H9 (cell line): ENCODE results near the gene GALNT7. TPM values are rescaled to one million over a fixed set of nuclear protein-coding genes. Genes with fewer than 3 reads are reported as not detected.

Experiments used
- DNase-seq: peaks from one replicate; pipeline ENCODE4 v3.0.0-alpha.2; 2017
- H2AFZ ChIP-seq: one replicate; pipeline ENCODE4 v1.6.1; 2013; ENCODE audit warnings: mild to moderate bottlenecking, low read length, control low read depth, moderate library complexity
- H2AK5ac ChIP-seq: 2 replicates; pipeline ENCODE4 v1.6.1; 2013; ENCODE audit warnings: low read length, control low read depth, mixed read lengths; ENCODE audit not compliant: insufficient read length
- H2BK120ac ChIP-seq: one replicate; pipeline ENCODE4 v1.6.1; 2013; ENCODE audit warnings: low read depth, mild to moderate bottlenecking, low read length, control low read depth, inconsistent platforms; ENCODE audit not compliant: poor library complexity, severe bottlenecking
- H2BK12ac ChIP-seq: 2 replicates; pipeline ENCODE4 v1.6.1; 2013; ENCODE audit warnings: low read length, control low read depth, mixed read lengths, low read depth; ENCODE audit not compliant: insufficient read length
- H2BK15ac ChIP-seq: 2 replicates; pipeline ENCODE4 v1.6.1; 2013; ENCODE audit warnings: low read depth, low read length, control low read depth
- H2BK20ac ChIP-seq: one replicate; pipeline ENCODE4 v1.6.1; 2013; ENCODE audit warnings: low read depth, mild to moderate bottlenecking, low read length, control low read depth, inconsistent platforms; ENCODE audit not compliant: poor library complexity, severe bottlenecking
- H2BK5ac ChIP-seq: 2 replicates; pipeline ENCODE4 v1.6.1; 2013; ENCODE audit warnings: low read length, control low read depth, mixed read lengths; ENCODE audit not compliant: insufficient read length
- H3K14ac ChIP-seq: 2 replicates; pipeline ENCODE4 v1.6.1; 2013; ENCODE audit warnings: low read length, control low read depth; ENCODE audit not compliant: insufficient read depth
- H3K18ac ChIP-seq: 2 replicates; pipeline ENCODE4 v1.6.1; 2013; ENCODE audit warnings: low read depth, mild to moderate bottlenecking, mixed read lengths, low read length, control low read depth; ENCODE audit not compliant: insufficient read length
- H3K23ac ChIP-seq: 2 replicates; pipeline ENCODE4 v1.6.1; 2013; ENCODE audit warnings: low read length, control low read depth, mixed read lengths, low read depth; ENCODE audit not compliant: insufficient read length
- H3K23me2 ChIP-seq: 2 replicates; pipeline ENCODE4 v1.6.1; 2013; ENCODE audit warnings: low read depth, mild to moderate bottlenecking, mixed read lengths, low read length, control low read depth; ENCODE audit not compliant: insufficient read length, poor library complexity, severe bottlenecking
- H3K27ac ChIP-seq: 2 replicates; pipeline ENCODE4 v1.5.1; 2013; ENCODE audit warnings: low read length, control low read depth, mixed read lengths, low read depth; ENCODE audit not compliant: insufficient read length
- H3K27me3 ChIP-seq: 2 replicates; pipeline ENCODE4 v1.6.1; 2013; ENCODE audit warnings: low read length, control low read depth, inconsistent platforms; ENCODE audit not compliant: insufficient read depth
- H3K4ac ChIP-seq: 2 replicates; pipeline ENCODE4 v1.6.1; 2013; ENCODE audit warnings: low read depth, mild to moderate bottlenecking, control low read depth, inconsistent platforms, low read length, moderate library complexity
- H3K4me1 ChIP-seq: 2 replicates; pipeline ENCODE4 v1.6.1; 2013; ENCODE audit warnings: low read length, control low read depth, inconsistent platforms; ENCODE audit not compliant: insufficient read depth
- H3K4me2 ChIP-seq: 2 replicates; pipeline ENCODE4 v1.6.1; 2013; ENCODE audit warnings: low read length, control low read depth, mixed read lengths; ENCODE audit not compliant: insufficient read length, insufficient read depth
- H3K56ac ChIP-seq: 2 replicates; pipeline ENCODE4 v1.6.1; 2013; ENCODE audit warnings: low read depth, mild to moderate bottlenecking, mixed read lengths, low read length, control low read depth; ENCODE audit not compliant: insufficient read length
- H3K79me1 ChIP-seq: 2 replicates; pipeline ENCODE4 v1.6.1; 2013; ENCODE audit warnings: low read depth, mild to moderate bottlenecking, moderate library complexity, low read length, control low read depth, inconsistent platforms; ENCODE audit not compliant: insufficient read depth, poor library complexity, severe bottlenecking
- H3K79me2 ChIP-seq: 2 replicates; pipeline ENCODE4 v1.6.1; 2013; ENCODE audit warnings: low read length, control low read depth, inconsistent platforms; ENCODE audit not compliant: insufficient read depth
- H3K9ac ChIP-seq: 2 replicates; pipeline ENCODE4 v1.6.1; 2013; ENCODE audit warnings: low read length, control low read depth, mixed read lengths; ENCODE audit not compliant: insufficient read length; ENCODE audit errors: extremely low read depth
- H3K9me3 ChIP-seq: one replicate; pipeline ENCODE4 v1.6.1; 2013; ENCODE audit warnings: low read depth, low read length, inconsistent platforms; ENCODE audit not compliant: control insufficient read depth
- H3T11ph ChIP-seq: one replicate; pipeline ENCODE4 v1.6.1; 2013; ENCODE audit warnings: mild to moderate bottlenecking, low read length, control low read depth, inconsistent platforms
- H4K20me1 ChIP-seq: one replicate; pipeline ENCODE4 v1.6.1; 2013; ENCODE audit not compliant: control insufficient read depth, insufficient read length, insufficient read depth
- H4K5ac ChIP-seq: 2 replicates; pipeline ENCODE4 v1.6.1; 2013; ENCODE audit warnings: low read depth, mild to moderate bottlenecking, mixed read lengths, low read length, control low read depth; ENCODE audit not compliant: insufficient read length
- H4K8ac ChIP-seq: replicated peaks from 2 replicates; pipeline ENCODE4 v1.6.1; 2013; ENCODE audit warnings: low read length, control low read depth, mixed read lengths, low read depth; ENCODE audit not compliant: insufficient read length
- H4K91ac ChIP-seq: 2 replicates; pipeline ENCODE4 v1.6.1; 2013; ENCODE audit warnings: low read depth, mild to moderate bottlenecking, moderate library complexity, mixed read lengths, low read length, control low read depth; ENCODE audit not compliant: insufficient read length
- H3K27ac Mint-ChIP-seq, 3 experiments: 2 replicates in 2 of 3; 3 replicates in 1 of 3; pipeline ENCODE4 v1.8.0; 2020 to 2021; ENCODE audit warnings: mixed read lengths in 3 of 3, mild to moderate bottlenecking in 1 of 3, moderate library complexity in 1 of 3
- H3K27me3 Mint-ChIP-seq: 2 replicates; pipeline ENCODE4 v1.8.0; 2021; ENCODE audit warnings: low read depth, mild to moderate bottlenecking, moderate library complexity, mixed read lengths
- H3K36me3 Mint-ChIP-seq, 3 experiments: 2 replicates in 2 of 3; 3 replicates in 1 of 3; pipeline ENCODE4 v1.8.0; 2020 to 2021; ENCODE audit warnings: low read depth in 3 of 3, mixed read lengths in 3 of 3; ENCODE audit not compliant: insufficient read depth in 1 of 3
- H3K4me1 Mint-ChIP-seq, 2 experiments: 2 replicates each; pipeline ENCODE4 v1.8.0; 2020; ENCODE audit warnings: mixed read lengths in 2 of 2
- H3K4me3 Mint-ChIP-seq, 2 experiments: 2 replicates in 1 of 2; 3 replicates in 1 of 2; pipeline ENCODE4 v1.8.0; 2020 to 2021; ENCODE audit warnings: mild to moderate bottlenecking in 2 of 2, mixed read lengths in 2 of 2, moderate library complexity in 1 of 2
- H3K9me3 Mint-ChIP-seq, 2 experiments: 2 replicates in 1 of 2; 3 replicates in 1 of 2; pipeline ENCODE4 v1.8.0; 2020; ENCODE audit warnings: mild to moderate bottlenecking in 2 of 2, mixed read lengths in 2 of 2, moderate library complexity in 1 of 2
- CTCF ChIP-seq: fragments of 200-600 bp; sonication (generic); conservative IDR thresholded peaks from 3 replicates; pipeline ENCODE4 v1.8.0; 2021; ENCODE audit warnings: antibody characterized with exemption, mild to moderate bottlenecking
- WGBS: extraction: QIAGEN DNeasy Blood & Tissue Kit; methylation state at CpG from one replicate; pipeline ENCODE4 v1.1.7; 2013; ENCODE audit warnings: missing lambda C conversion rate, low lambda C conversion rate, mixed read lengths; ENCODE audit not compliant: insufficient read length; ENCODE audit errors: extremely low coverage; 5-methylcytosine and 5-hydroxymethylcytosine counted together
- total RNA-seq: library from RNA; stranded (reverse); gene quantifications from 2 replicates; pipeline ENCODE4 v1.2.1, GENCODE V29; 2021

GALNT7 gene
- total RNA-seq, 1 experiment from 2014 or later: 57.3 TPM

- Histone ChIP-seq H3K79me2 (peaks cover 5% of the 10 kb centered on the region; the same call in 1 of the 2 replicates), H3K79me1 (peaks cover 7% of the 10 kb centered on the region), H2BK20ac (no peak overlapping the region), H2BK5ac (no peak overlapping the region), H4K91ac (no peak overlapping the region), H4K5ac (no peak overlapping the region), H3K27ac (no peak overlapping the region), H3K56ac (no peak overlapping the region), H2BK12ac (no peak overlapping the region), H2BK120ac (no peak overlapping the region), H3K18ac (no peak overlapping the region), H2AFZ (no peak overlapping the region), H3K14ac (no peak overlapping the region), H3K4me2 (no peak overlapping the region), H3K27me3 (no peaks in the 10 kb centered on the region), H3K9ac (no peak overlapping the region), H3T11ph (no peak overlapping the region), H2BK15ac (no peak overlapping the region), H4K8ac (no peak overlapping the region), H3K9me3 (no peaks in the 10 kb centered on the region), H3K4me1 (peaks cover 7% of the 10 kb centered on the region; the same call in 1 of the 2 replicates), H4K20me1 (no peaks in the 10 kb centered on the region), H3K23me2 (no peaks in the 10 kb centered on the region), H2AK5ac (no peak overlapping the region), H3K23ac (no peak overlapping the region), H3K4ac (no peak overlapping the region)
- peak overlapping the region in 1 of 3 experiments; percentile 7; a peak in 1 of 7 replicates for H3K27ac Mint-ChIP-seq
- WGBS: no CpG with 5 or more reads among the region's 6 CpGs
- H3K27me3 Mint-ChIP-seq: no peaks in the 10 kb centered on the region
- no peaks in the 10 kb centered on the region; a peak in 1 of 7 replicates for H3K36me3 Mint-ChIP-seq
- no peak for DNase-seq
- peak; percentile 45 for TF ChIP-seq CTCF
- no peaks in the 10 kb centered on the region for H3K9me3 Mint-ChIP-seq
- H3K4me3 Mint-ChIP-seq: no peak overlapping the region
- H3K4me1 Mint-ChIP-seq: peaks cover 28 to 37% of the 10 kb centered on the region in 2 experiments
These were observed 90.7 kb downstream of the GALNT7 start for GRCh38 chr4:173259310-173259709.
